Ovary (tissue), 3 donors: Measurements from ENCODE around the gene ELAVL2.

ENCODE experiments used
- CTCF ChIP-seq, 3 donors: fragments of 450-650 bp in 2 of 3; fragments of 200-600 bp in 1 of 3; IDR thresholded peaks; one replicate each; pipeline versions ENCODE4 v1.5.1 to v1.8.0; 2016 to 2022; ENCODE audit warnings: antibody characterized with exemption in 3 of 3, mild to moderate bottlenecking in 1 of 3
- POLR2A ChIP-seq: fragments of 450-650 bp; IDR thresholded peaks from one replicate; pipeline ENCODE4 v1.6.1; 2017; ENCODE audit warnings: antibody characterized with exemption, mild to moderate bottlenecking, moderate library complexity
- donor health status: DM: no; HTN: no; CAD: no.

- TF ChIP-seq CTCF (IDR thresholded peaks at IDR 0.05) (no peak), POLR2A (no peak)
These were observed 2.8 kb downstream of the ELAVL2 start for GRCh38 chr9:23823269-23823668.
